Activated CD4-positive, alpha-beta T cell treated with anti-CD3 and anti-CD28 coated beads, Interleukin-2, amount 10 ng/mL, durations not matched to agents 7 days and 5 days (primary cell): ENCODE results near the gene FAM204A. TPM values are rescaled to one million over a fixed set of nuclear protein-coding genes. Genes with fewer than 3 reads are reported as not detected.

Source experiments
- CTCF ChIA-PET: fragments of 350-600 bp; sonication (Branson Sonifier 250); formaldehyde crosslinking; loops from one replicate; lab custom pipeline; 2021; ENCODE audit warnings: antibody characterized with exemption; lab: Charles Lee
- POLR2A ChIA-PET: fragments of 350-600 bp; sonication (Branson Sonifier 250); formaldehyde crosslinking; loops from one replicate; lab custom pipeline; 2021; ENCODE audit warnings: antibody characterized with exemption; lab: Charles Lee
- DNase-seq: peaks from one replicate; pipeline ENCODE4 v3.0.0-alpha.2; 2020
- H3K27ac Mint-ChIP-seq: one replicate; pipeline ENCODE4 v1.8.0; 2021; ENCODE audit warnings: mild to moderate bottlenecking, moderate library complexity, mixed read lengths
- H3K27me3 Mint-ChIP-seq: one replicate; pipeline ENCODE4 v1.8.0; 2021; ENCODE audit warnings: mixed read lengths
- H3K36me3 Mint-ChIP-seq: one replicate; pipeline ENCODE4 v1.8.0; 2021; ENCODE audit warnings: low read depth, mixed read lengths
- H3K4me1 Mint-ChIP-seq: one replicate; pipeline ENCODE4 v1.8.0; 2021; ENCODE audit warnings: mixed read lengths
- H3K4me3 Mint-ChIP-seq: one replicate; pipeline ENCODE4 v1.8.0; 2021; ENCODE audit warnings: mild to moderate bottlenecking, moderate library complexity, mixed read lengths
- H3K9me3 Mint-ChIP-seq: one replicate; pipeline ENCODE4 v1.8.0; 2021; ENCODE audit warnings: mixed read lengths
- total RNA-seq, 2 experiments: library from RNA; stranded (reverse); gene quantifications; one replicate each; pipeline ENCODE4 v1.2.3, GENCODE V29; 2021

FAM204A gene
- total RNA-seq, 2 experiments from 2014 or later = 54.9 to 59.4 TPM

- Mint-ChIP-seq H3K27ac (no peak overlapping the region), H3K4me1 (no peaks in the 10 kb centered on the region), H3K27me3 (peaks cover 35% of the 10 kb centered on the region), H3K36me3 (no peaks in the 10 kb centered on the region), H3K4me3 (no peak overlapping the region), H3K9me3 (no peaks in the 10 kb centered on the region)
- ChIA-PET CTCF (no interaction called here), POLR2A (no interaction called here)
- DNase-seq = no peak
These were observed 90.3 kb downstream of the FAM204A start for GRCh38 chr10:118251791-118252190.

DNA sequence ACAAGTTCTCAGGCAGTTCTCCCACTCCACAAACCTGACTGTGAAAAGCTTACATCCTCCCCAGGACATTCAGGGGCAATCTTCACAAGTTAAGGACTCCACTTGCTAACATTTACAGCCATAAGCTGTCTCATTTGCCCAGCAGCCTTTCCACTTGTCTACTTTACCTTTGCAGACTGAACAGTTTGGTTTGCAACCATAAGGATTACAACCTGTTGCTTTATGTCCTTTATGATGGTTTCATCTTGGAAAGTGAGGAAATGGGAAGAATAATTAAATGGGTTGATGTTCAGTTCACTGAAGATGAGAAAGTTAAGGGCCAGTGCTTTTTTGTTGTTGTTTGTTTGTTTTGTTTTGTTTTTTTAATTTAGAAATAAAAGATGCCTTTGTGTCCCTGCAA is 92.4 kb downstream of the FAM204A start:
- Mint-ChIP-seq H3K27ac (no peak overlapping the region), H3K27me3 (peaks cover 41% of the 10 kb centered on the region), H3K36me3 (no peaks in the 10 kb centered on the region), H3K9me3 (no peaks in the 10 kb centered on the region), H3K4me1 (no peaks in the 10 kb centered on the region), H3K4me3 (no peak overlapping the region)
- ChIA-PET POLR2A (no interaction called here), CTCF (no interaction called here)
- no peak for DNase-seq
